Endothelial cell of umbilical vein (primary cell): ENCODE measurements around the gene ZFP90. TPM values are rescaled to one million over a fixed set of nuclear protein-coding genes. Genes with fewer than 3 reads are reported as not detected.
A peak's percentile ranks its signal among the peaks of the same experiment; 100 is the strongest.

Source experiments
- BruUV-seq: library from RNA; stranded (reverse); fragments of 400-500 nt; replicated peaks from 2 replicates; lab custom pipeline; 2021; lab: Mats Ljungman, UMichigan
- CTCF ChIA-PET: fragments of 300-600, 350-600 bp; sonication (Branson Sonifier 250); formaldehyde crosslinking; loops from one replicate; lab custom pipeline; 2021; ENCODE audit warnings: antibody characterized with exemption, inconsistent platforms; lab: Charles Lee
- POLR2A ChIA-PET: fragments of 300-600, 350-600 bp; sonication (Branson Sonifier 250); formaldehyde crosslinking; loops from one replicate; lab custom pipeline; 2021; ENCODE audit warnings: antibody characterized with exemption, inconsistent platforms; lab: Charles Lee
- DNase-seq: peaks from one replicate; pipeline ENCODE4 v3.0.0-alpha.2; 2011; ENCODE audit warnings: low read depth, low spot score
- FAIRE-seq: peaks from 2 replicates; lab custom pipeline; 2011; peaks lifted over from hg19 to GRCh38; lab: Jason Lieb, UNC
- H2AFZ ChIP-seq: 2 replicates; pipeline ENCODE4 v1.6.0; 2012; ENCODE audit warnings: low read depth, low read length, control low read depth, inconsistent platforms
- H3K27ac ChIP-seq: 2 replicates; pipeline ENCODE4 v1.5.1; 2011; ENCODE audit warnings: low read depth, mild to moderate bottlenecking, control low read depth, low read length, moderate library complexity; ENCODE audit not compliant: insufficient read depth
- H3K27me3 ChIP-seq, 2 experiments: 2 replicates each; pipeline versions ENCODE4 v1.6.0 to v1.6.1; 2011; ENCODE audit warnings: low read length in 2 of 2, mixed read lengths in 1 of 2; ENCODE audit not compliant: control insufficient read depth in 2 of 2, insufficient read depth in 2 of 2
- H3K36me3 ChIP-seq, 2 experiments: 2 replicates in 1 of 2; 3 replicates in 1 of 2; pipeline ENCODE4 v1.5.1; 2011; ENCODE audit warnings: low read length in 2 of 2, mild to moderate bottlenecking in 1 of 2, moderate library complexity in 1 of 2; ENCODE audit not compliant: control insufficient read depth in 2 of 2, insufficient read depth in 2 of 2; ENCODE audit errors: extremely low read depth in 1 of 2
- H3K4me1 ChIP-seq: 3 replicates; pipeline ENCODE4 v1.5.1; 2011; ENCODE audit warnings: mild to moderate bottlenecking, low read length; ENCODE audit not compliant: control insufficient read depth, insufficient read depth; ENCODE audit errors: extremely low read depth
- H3K4me2 ChIP-seq: 2 replicates; pipeline ENCODE4 v1.6.1; 2011; ENCODE audit warnings: low read length, control low read depth, mixed read lengths; ENCODE audit not compliant: insufficient read depth
- H3K4me3 ChIP-seq, 3 experiments: fragments of 200-600 bp in 1 of 3; sonication (generic), shearing (Covaris generic) in 1 of 3; replicated peaks in 1 of 3; 2 replicates each; pipeline ENCODE4 v1.5.1; 2011 to 2016; ENCODE audit warnings: control low read depth in 3 of 3, low read length in 3 of 3, mild to moderate bottlenecking in 2 of 3, inconsistent platforms in 1 of 3, low read depth in 1 of 3, moderate library complexity in 1 of 3; ENCODE audit not compliant: insufficient read depth in 1 of 3
- H3K79me2 ChIP-seq: 2 replicates; pipeline ENCODE4 v1.6.0; 2012; ENCODE audit warnings: low read length, inconsistent platforms; ENCODE audit not compliant: control insufficient read depth, insufficient read depth
- H3K9ac ChIP-seq: replicated peaks from 2 replicates; pipeline ENCODE3; 2011; ENCODE audit warnings: low read length, control low read depth; ENCODE audit not compliant: insufficient read depth; ENCODE audit errors: extremely low read depth
- H3K9me1 ChIP-seq: replicated peaks from 3 replicates; pipeline ENCODE4 v1.6.0; 2011; ENCODE audit warnings: mild to moderate bottlenecking, low read length; ENCODE audit not compliant: control insufficient read depth, insufficient read depth; ENCODE audit errors: extremely low read depth
- H3K9me3 ChIP-seq: replicated peaks from 2 replicates; pipeline ENCODE4 v1.5.1; 2012; ENCODE audit warnings: low read length, inconsistent platforms; ENCODE audit not compliant: control insufficient read depth, insufficient read depth
- H4K20me1 ChIP-seq: replicated peaks from 2 replicates; pipeline ENCODE3; 2011; ENCODE audit warnings: mild to moderate bottlenecking, low read length; ENCODE audit not compliant: control insufficient read depth, insufficient read depth; ENCODE audit errors: extremely low read depth
- FOS ChIP-seq: IDR thresholded peaks from 2 replicates; pipeline ENCODE4 v1.6.1; 2011; ENCODE audit warnings: mild to moderate bottlenecking, low read length, moderate library complexity, borderline replicate concordance; ENCODE audit not compliant: insufficient read depth
- GATA2 ChIP-seq: IDR thresholded peaks from 2 replicates; pipeline ENCODE4 v1.7.0; 2011; ENCODE audit warnings: low read depth, mild to moderate bottlenecking, moderate library complexity, mixed read lengths, low read length; ENCODE audit not compliant: insufficient read length, insufficient read depth
- JUN ChIP-seq: IDR thresholded peaks from 2 replicates; pipeline ENCODE4 v1.6.1; 2011; ENCODE audit warnings: borderline replicate concordance, low read depth; ENCODE audit not compliant: insufficient read length, insufficient read depth
- MYC ChIP-seq: IDR thresholded peaks from one replicate; pipeline ENCODE4 v1.6.1; 2011; ENCODE audit warnings: mild to moderate bottlenecking, low read depth, low read length
- POLR2AphosphoS5 ChIP-seq: IDR thresholded peaks from 2 replicates; pipeline ENCODE4 v1.6.1; 2012; ENCODE audit warnings: low read depth, mild to moderate bottlenecking, control low read depth, low read length, moderate library complexity; ENCODE audit not compliant: insufficient read depth
- dilution Hi-C: fragments of 300-500 bp; cut with MboI; formaldehyde crosslinking; loops from one replicate; pipeline ENCODE4 v1.15.0; 2019; ENCODE audit warnings: low sequenced_read_pairs; ENCODE audit not compliant: extremely low pct_ligation_motif_present
- intact Hi-C: fragments of 100-400 bp; cut with micrococcal nuclease; formaldehyde crosslinking; loops from one replicate; pipeline ENCODE4 v1.10.0; 2022
- polyA plus RNA-seq, 4 experiments: library from polyadenylated mRNA; depleted of rRNA in 3 of 4; stranded (reverse) in 3 of 4; unstranded in 1 of 4; fragments of >200 nt; gene quantifications; 2 replicates each; pipeline versions ENCODE4 v1.2.1 to v1.2.3, GENCODE V29; 2011 to 2012; ENCODE audit warnings: missing spikeins in 1 of 4
- total RNA-seq: library from RNA; stranded (reverse); gene quantifications from 2 replicates; pipeline ENCODE4 v1.2.3, GENCODE V29; 2021
- TF ChIP-seq, protein P1 (sequence below), 2 donors: IDR thresholded peaks; 1 replicate in 1 of 2; 2 replicates in 1 of 2; pipeline ENCODE4 v1.5.1; 2011; ENCODE audit warnings: low read length in 2 of 2, mild to moderate bottlenecking in 2 of 2, moderate library complexity in 2 of 2, control low read depth in 1 of 2, inconsistent platforms in 1 of 2, low read depth in 1 of 2; ENCODE audit not compliant: insufficient read depth in 1 of 2; ENCODE audit errors: extremely low read depth in 1 of 2
- TF ChIP-seq, protein P2 (sequence below): IDR thresholded peaks from 2 replicates; pipeline ENCODE4 v1.6.1; 2011; ENCODE audit not compliant: insufficient read depth, insufficient read length

ZFP90 gene
- total and polyA plus RNA-seq, 2 donors (not counting 3 experiments of a cell fraction or from before 2014, with no cell fraction given) = 10.9 to 22.4 TPM

DNA sequence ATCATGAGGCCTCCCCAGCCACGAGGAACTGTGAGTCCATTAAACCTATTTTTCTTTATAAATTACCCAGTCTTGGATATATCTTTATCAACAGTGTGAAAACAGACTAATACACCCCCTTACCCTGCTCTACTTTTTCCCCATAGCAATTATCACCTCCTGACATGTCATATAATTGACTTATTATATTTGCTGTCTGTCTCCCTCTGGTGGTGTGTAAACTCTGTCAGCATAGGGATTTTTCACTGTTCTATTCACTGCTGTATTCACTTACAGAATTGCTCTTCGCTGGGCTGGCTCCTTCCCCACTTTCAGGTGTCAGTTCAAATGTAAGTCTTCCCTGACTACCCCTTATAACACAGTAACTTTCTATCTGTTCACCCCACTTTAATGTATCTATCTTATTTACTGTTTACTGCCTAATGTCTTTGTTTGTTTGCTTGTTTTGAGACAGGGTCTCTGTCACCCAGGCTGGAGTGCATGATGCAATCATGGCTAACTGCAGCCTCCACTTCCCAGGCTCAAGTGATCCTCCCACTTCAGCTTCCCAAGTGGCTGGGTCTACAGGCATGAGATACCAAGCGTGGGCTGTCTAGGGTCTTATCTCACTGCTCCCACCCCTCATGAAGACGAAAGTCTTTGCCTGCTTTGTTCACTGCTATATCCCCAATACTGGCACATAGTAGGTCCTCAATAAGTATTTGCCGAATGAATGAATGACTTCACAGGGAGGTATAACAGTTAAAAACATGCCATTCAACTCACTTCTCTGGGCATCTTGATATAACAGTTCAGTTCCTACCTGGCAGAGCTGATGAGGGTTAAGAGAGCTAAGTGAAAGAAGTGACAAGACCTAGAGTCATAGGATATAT, 53.6 kb downstream of the ZFP90 start:
- H3K27me3 ChIP-seq = no peaks in the 10 kb centered on the region
- FAIRE-seq = no peak
- intact Hi-C loops = loop anchor here (5.0 kb wide), 3 partner anchors 65 to 250 kb away; partner anchors contain the start of gene TANGO6

More for the DNA sequence above, 53.6 kb downstream of the ZFP90 start:
- Histone ChIP-seq H2AFZ (no peak overlapping the region), H3K4me2 (no peak overlapping the region), H3K9ac (no peak overlapping the region), H4K20me1 (no peaks in the 10 kb centered on the region), H3K9me1 (no peaks in the 10 kb centered on the region), H3K36me3 (no peaks in the 10 kb centered on the region), H3K79me2 (no peaks in the 10 kb centered on the region), H3K4me1 (no peaks in the 10 kb centered on the region), H3K27ac (no peak overlapping the region), H3K9me3 (no peaks in the 10 kb centered on the region), H3K4me3 (no peak overlapping the region)
- ChIA-PET POLR2A (no interaction called here), CTCF (interaction anchor here (0.6 to 3.7 kb wide), 3 partner anchors 40 to 65 kb away, joined by 3 to 68 read pairs (median 15); no protein-coding TSS in a partner anchor)
- TF ChIP-seq FOS (no peak), JUN (no peak), POLR2AphosphoS5 (no peak), GATA2 (no peak), MYC (no peak)
- TF ChIP-seq, protein P1, sequence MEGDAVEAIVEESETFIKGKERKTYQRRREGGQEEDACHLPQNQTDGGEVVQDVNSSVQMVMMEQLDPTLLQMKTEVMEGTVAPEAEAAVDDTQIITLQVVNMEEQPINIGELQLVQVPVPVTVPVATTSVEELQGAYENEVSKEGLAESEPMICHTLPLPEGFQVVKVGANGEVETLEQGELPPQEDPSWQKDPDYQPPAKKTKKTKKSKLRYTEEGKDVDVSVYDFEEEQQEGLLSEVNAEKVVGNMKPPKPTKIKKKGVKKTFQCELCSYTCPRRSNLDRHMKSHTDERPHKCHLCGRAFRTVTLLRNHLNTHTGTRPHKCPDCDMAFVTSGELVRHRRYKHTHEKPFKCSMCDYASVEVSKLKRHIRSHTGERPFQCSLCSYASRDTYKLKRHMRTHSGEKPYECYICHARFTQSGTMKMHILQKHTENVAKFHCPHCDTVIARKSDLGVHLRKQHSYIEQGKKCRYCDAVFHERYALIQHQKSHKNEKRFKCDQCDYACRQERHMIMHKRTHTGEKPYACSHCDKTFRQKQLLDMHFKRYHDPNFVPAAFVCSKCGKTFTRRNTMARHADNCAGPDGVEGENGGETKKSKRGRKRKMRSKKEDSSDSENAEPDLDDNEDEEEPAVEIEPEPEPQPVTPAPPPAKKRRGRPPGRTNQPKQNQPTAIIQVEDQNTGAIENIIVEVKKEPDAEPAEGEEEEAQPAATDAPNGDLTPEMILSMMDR (IDR thresholded peaks at IDR 0.05; ENCODE audit: extremely low read depth in 1 of 2, insufficient read depth in 1 of 2, low read depth in 1 of 2, low read length in 2 of 2) = peak; percentile 15 to 21
- TF ChIP-seq, protein P2, sequence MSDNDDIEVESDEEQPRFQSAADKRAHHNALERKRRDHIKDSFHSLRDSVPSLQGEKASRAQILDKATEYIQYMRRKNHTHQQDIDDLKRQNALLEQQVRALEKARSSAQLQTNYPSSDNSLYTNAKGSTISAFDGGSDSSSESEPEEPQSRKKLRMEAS = no peak
- dilution Hi-C loops = no loop called here
- no TSS peak for BruUV-seq
- peak; percentile 19 for DNase-seq
